Astrocyte (in vitro differentiated cells and primary cell): ENCODE measurements around the gene NRDC. TPM values are rescaled to one million over a fixed set of nuclear protein-coding genes. Genes with fewer than 3 reads are reported as not detected.

Experiments used
- DNase-seq: peaks from one replicate; pipeline ENCODE4 v3.0.0-alpha.2; 2010; ENCODE audit warnings: low read depth
- FAIRE-seq: peaks from 2 replicates; lab custom pipeline; 2011; peaks lifted over from hg19 to GRCh38; lab: Jason Lieb, UNC
- H2AFZ ChIP-seq: 2 replicates; pipeline ENCODE4 v1.6.0; 2012; ENCODE audit warnings: low read depth, low read length, inconsistent platforms
- H3K27ac ChIP-seq: 2 replicates; pipeline ENCODE4 v1.5.1; 2011; ENCODE audit warnings: low read depth, low read length, inconsistent platforms
- H3K27me3 ChIP-seq: 2 replicates; pipeline ENCODE4 v1.6.0; 2011; ENCODE audit warnings: low read length, inconsistent platforms; ENCODE audit not compliant: insufficient read depth
- H3K36me3 ChIP-seq: 2 replicates; pipeline ENCODE4 v1.5.1; 2011; ENCODE audit warnings: low read length, inconsistent platforms; ENCODE audit not compliant: insufficient read depth
- H3K4me1 ChIP-seq: 2 replicates; pipeline ENCODE4 v1.5.1; 2011; ENCODE audit warnings: low read length, inconsistent platforms; ENCODE audit not compliant: insufficient read depth
- H3K4me2 ChIP-seq: 2 replicates; pipeline ENCODE4 v1.6.0; 2012; ENCODE audit warnings: low read length, inconsistent platforms
- H3K4me3 ChIP-seq: 2 replicates; pipeline ENCODE4 v1.5.1; 2011; ENCODE audit warnings: low read depth, mild to moderate bottlenecking, low read length, inconsistent platforms; ENCODE audit not compliant: insufficient read depth
- H3K79me2 ChIP-seq: 2 replicates; pipeline ENCODE4 v1.6.0; 2012; ENCODE audit warnings: mild to moderate bottlenecking, low read length, inconsistent platforms; ENCODE audit not compliant: insufficient read depth
- H3K9ac ChIP-seq: 2 replicates; pipeline ENCODE4 v1.6.0; 2012; ENCODE audit warnings: mild to moderate bottlenecking, low read length, inconsistent platforms
- H3K9me3 ChIP-seq: 2 replicates; pipeline ENCODE4 v1.5.1; 2012; ENCODE audit warnings: low read depth, mild to moderate bottlenecking, low read length, inconsistent platforms; ENCODE audit not compliant: insufficient read depth
- H4K20me1 ChIP-seq: 2 replicates; pipeline ENCODE4 v1.6.0; 2012; ENCODE audit warnings: low read length, inconsistent platforms; ENCODE audit not compliant: insufficient read depth
- H3K27ac Mint-ChIP-seq: one replicate; pipeline ENCODE4 v1.8.0; 2021; ENCODE audit warnings: mild to moderate bottlenecking, mixed read lengths; ENCODE audit not compliant: unreplicated experiment
- H3K27me3 Mint-ChIP-seq: one replicate; pipeline ENCODE4 v1.8.0; 2021; ENCODE audit warnings: low read depth, mixed read lengths; ENCODE audit not compliant: unreplicated experiment
- H3K36me3 Mint-ChIP-seq: one replicate; pipeline ENCODE4 v1.8.0; 2021; ENCODE audit warnings: low read depth, mixed read lengths; ENCODE audit not compliant: unreplicated experiment
- H3K4me1 Mint-ChIP-seq: one replicate; pipeline ENCODE4 v1.8.0; 2021; ENCODE audit warnings: low read depth, mixed read lengths; ENCODE audit not compliant: unreplicated experiment
- H3K4me3 Mint-ChIP-seq: one replicate; pipeline ENCODE4 v1.8.0; 2021; ENCODE audit warnings: mild to moderate bottlenecking, moderate library complexity, mixed read lengths; ENCODE audit not compliant: unreplicated experiment
- H3K9me3 Mint-ChIP-seq: one replicate; pipeline ENCODE4 v1.8.0; 2021; ENCODE audit warnings: mild to moderate bottlenecking, mixed read lengths; ENCODE audit not compliant: unreplicated experiment
- EZH2 ChIP-seq: IDR thresholded peaks from 2 replicates; pipeline ENCODE4 v1.6.1; 2012; ENCODE audit warnings: mild to moderate bottlenecking, low read length, inconsistent platforms; ENCODE audit not compliant: insufficient read depth
- total RNA-seq: library from RNA; stranded (reverse); gene quantifications from 2 replicates; pipeline ENCODE4 v1.2.1, GENCODE V29; 2021
- TF ChIP-seq, protein P1 (sequence below): IDR thresholded peaks from 2 replicates; pipeline ENCODE4 v1.5.1; 2011; ENCODE audit warnings: low read depth, mild to moderate bottlenecking, inconsistent platforms, low read length, moderate library complexity; ENCODE audit not compliant: insufficient read depth

Gene NRDC
- total RNA-seq, 1 donor from 2014 or later = 170 TPM

DNA sequence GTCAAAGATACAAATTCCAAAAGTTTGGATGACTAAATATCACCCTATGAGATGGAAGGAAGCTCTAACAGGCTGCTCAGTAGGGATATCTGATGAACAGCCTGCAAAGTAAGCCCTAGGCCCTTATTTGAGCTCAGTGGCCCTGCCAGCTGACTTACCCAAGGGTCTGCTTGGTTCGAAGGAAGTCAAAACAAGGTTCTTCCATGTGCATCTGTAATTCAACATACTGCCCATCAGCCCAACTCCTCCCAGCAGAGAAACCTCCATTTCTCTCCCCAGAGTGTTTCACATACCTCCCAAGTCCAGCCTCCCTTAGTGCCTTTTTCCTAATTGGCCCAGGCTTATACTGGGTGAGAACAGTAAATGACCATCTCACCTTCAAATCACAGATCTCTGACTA, 86.6 kb downstream of the NRDC start:
- peak overlapping the region; percentile 4 for H3K27ac Mint-ChIP-seq
- FAIRE-seq (no peak), DNase-seq (no peak)
- no peak overlapping the region for H3K4me2 ChIP-seq
- no peak for TF ChIP-seq EZH2
- TF ChIP-seq, protein P1, sequence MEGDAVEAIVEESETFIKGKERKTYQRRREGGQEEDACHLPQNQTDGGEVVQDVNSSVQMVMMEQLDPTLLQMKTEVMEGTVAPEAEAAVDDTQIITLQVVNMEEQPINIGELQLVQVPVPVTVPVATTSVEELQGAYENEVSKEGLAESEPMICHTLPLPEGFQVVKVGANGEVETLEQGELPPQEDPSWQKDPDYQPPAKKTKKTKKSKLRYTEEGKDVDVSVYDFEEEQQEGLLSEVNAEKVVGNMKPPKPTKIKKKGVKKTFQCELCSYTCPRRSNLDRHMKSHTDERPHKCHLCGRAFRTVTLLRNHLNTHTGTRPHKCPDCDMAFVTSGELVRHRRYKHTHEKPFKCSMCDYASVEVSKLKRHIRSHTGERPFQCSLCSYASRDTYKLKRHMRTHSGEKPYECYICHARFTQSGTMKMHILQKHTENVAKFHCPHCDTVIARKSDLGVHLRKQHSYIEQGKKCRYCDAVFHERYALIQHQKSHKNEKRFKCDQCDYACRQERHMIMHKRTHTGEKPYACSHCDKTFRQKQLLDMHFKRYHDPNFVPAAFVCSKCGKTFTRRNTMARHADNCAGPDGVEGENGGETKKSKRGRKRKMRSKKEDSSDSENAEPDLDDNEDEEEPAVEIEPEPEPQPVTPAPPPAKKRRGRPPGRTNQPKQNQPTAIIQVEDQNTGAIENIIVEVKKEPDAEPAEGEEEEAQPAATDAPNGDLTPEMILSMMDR = no peak
- no peak overlapping the region for H3K27ac ChIP-seq
- no peaks in the 10 kb centered on the region for H3K9me3 ChIP-seq
- no peak overlapping the region for H3K4me3 Mint-ChIP-seq
- H3K4me1 Mint-ChIP-seq = peaks cover 20% of the 10 kb centered on the region
- H4K20me1 ChIP-seq = no peaks in the 10 kb centered on the region
- no peaks in the 10 kb centered on the region for H3K9me3 Mint-ChIP-seq
- no peak overlapping the region for H3K4me3 ChIP-seq
- H3K4me1 ChIP-seq = no peaks in the 10 kb centered on the region
- H2AFZ ChIP-seq = no peak overlapping the region
- no peaks in the 10 kb centered on the region for H3K79me2 ChIP-seq
- H3K36me3 Mint-ChIP-seq = peaks cover 34% of the 10 kb centered on the region
- H3K27me3 ChIP-seq = no peaks in the 10 kb centered on the region
- H3K27me3 Mint-ChIP-seq = no peaks in the 10 kb centered on the region
- H3K36me3 ChIP-seq = peaks cover 77% of the 10 kb centered on the region
- no peak overlapping the region for H3K9ac ChIP-seq

DNA sequence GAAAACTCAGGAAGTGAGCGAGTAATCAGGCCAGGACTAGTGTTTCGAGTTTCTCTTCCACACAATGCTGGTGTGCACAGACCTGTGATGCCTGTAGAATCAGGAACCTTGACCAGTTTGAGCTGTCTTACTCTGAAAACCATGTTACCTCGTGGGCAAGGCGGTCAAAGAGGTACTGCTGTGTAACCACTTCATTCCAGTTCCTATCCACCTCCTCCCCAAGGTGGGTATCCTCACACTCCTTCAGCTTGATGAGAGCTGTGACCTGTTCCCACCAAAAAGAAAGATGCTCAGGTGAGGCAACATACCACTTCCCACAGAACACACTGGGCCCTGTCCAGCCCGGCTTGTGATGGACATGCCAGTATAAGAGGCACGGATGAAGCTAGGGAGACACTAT, 88.1 kb downstream of the NRDC start:
- Mint-ChIP-seq H3K36me3 (peaks cover 39% of the 10 kb centered on the region), H3K4me3 (no peak overlapping the region), H3K9me3 (no peaks in the 10 kb centered on the region), H3K4me1 (peaks cover 26% of the 10 kb centered on the region), H3K27me3 (no peaks in the 10 kb centered on the region), H3K27ac (no peak overlapping the region)
- Histone ChIP-seq H3K4me1 (no peaks in the 10 kb centered on the region), H3K4me2 (no peak overlapping the region), H2AFZ (no peak overlapping the region), H3K9me3 (no peaks in the 10 kb centered on the region), H3K36me3 (peaks cover 91% of the 10 kb centered on the region), H3K4me3 (no peak overlapping the region), H3K79me2 (no peaks in the 10 kb centered on the region), H3K9ac (no peak overlapping the region), H3K27ac (no peak overlapping the region), H4K20me1 (peaks cover 3% of the 10 kb centered on the region), H3K27me3 (no peaks in the 10 kb centered on the region)
- DNase-seq (no peak), FAIRE-seq (no peak)
- TF ChIP-seq, protein P1 = no peak
- TF ChIP-seq EZH2 = no peak

DNA sequence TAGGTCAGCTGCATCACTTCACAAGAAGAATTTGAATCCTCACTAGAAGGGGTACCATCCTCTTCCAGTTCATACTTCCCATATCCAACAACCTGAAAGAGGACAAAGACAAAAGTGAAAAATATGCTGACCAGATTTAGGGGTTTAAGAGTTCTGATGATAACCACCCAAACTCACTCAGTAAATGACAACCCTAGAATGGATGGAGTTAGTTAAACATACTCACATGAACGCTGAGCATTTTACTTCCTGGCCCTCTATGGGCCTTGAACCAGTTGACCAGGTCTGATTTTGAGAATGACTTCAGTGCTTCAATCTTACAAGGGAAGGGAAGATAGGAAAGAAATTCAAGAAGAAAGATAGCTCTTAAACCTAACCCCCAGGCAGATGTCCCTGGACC, 89.2 kb downstream of the NRDC start:
- no peak overlapping the region for H3K9ac ChIP-seq
- H3K4me3 ChIP-seq = no peak overlapping the region
- Mint-ChIP-seq H3K9me3 (no peaks in the 10 kb centered on the region), H3K36me3 (peaks cover 42% of the 10 kb centered on the region), H3K27ac (no peak overlapping the region), H3K4me1 (peaks cover 35% of the 10 kb centered on the region), H3K27me3 (no peaks in the 10 kb centered on the region), H3K4me3 (no peak overlapping the region)
- peaks cover 84% of the 10 kb centered on the region for H3K36me3 ChIP-seq
- no peak overlapping the region for H3K27ac ChIP-seq
- no peak overlapping the region for H3K4me2 ChIP-seq
- no peaks in the 10 kb centered on the region for H3K27me3 ChIP-seq
- H3K4me1 ChIP-seq = no peaks in the 10 kb centered on the region
- TF ChIP-seq, protein P1 = no peak
- no peak for TF ChIP-seq EZH2
- H3K79me2 ChIP-seq = no peaks in the 10 kb centered on the region
- peaks cover 5% of the 10 kb centered on the region for H4K20me1 ChIP-seq
- H3K9me3 ChIP-seq = no peaks in the 10 kb centered on the region
- DNase-seq = no peak
- no peak for FAIRE-seq
- no peak overlapping the region for H2AFZ ChIP-seq
